Panc1 (cell line): ENCODE results near the gene FRK. TPM values are rescaled to one million over a fixed set of nuclear protein-coding genes. Genes with fewer than 3 reads are reported as not detected.

Experiments
- ATAC-seq: fragments of 200-7000 bp; cut with Tn5 transposase; 2 replicates; pipeline ENCODE4 v1.9.1; 2020; ENCODE audit warnings: mild to moderate bottlenecking, moderate library complexity
- BruUV-seq: library from RNA; stranded (reverse); fragments of 400-500 nt; replicated peaks from 2 replicates; lab custom pipeline; 2021; lab: Mats Ljungman, UMichigan
- CTCF ChIA-PET: fragments of 300-600 bp; sonication (Branson Sonifier 250); formaldehyde crosslinking; loops from one replicate; lab custom pipeline; 2022; ENCODE audit warnings: antibody characterized with exemption; lab: Charles Lee
- POLR2A ChIA-PET: fragments of 300-600 bp; sonication (Branson Sonifier 250); formaldehyde crosslinking; loops from one replicate; lab custom pipeline; 2022; ENCODE audit warnings: antibody characterized with exemption; lab: Charles Lee
- DNase-seq: peaks from one replicate; pipeline ENCODE4 v3.0.0-alpha.2; 2010; ENCODE audit warnings: low read depth, low spot score
- H3K27ac ChIP-seq: 2 replicates; pipeline ENCODE4 v1.5.1; 2011; ENCODE audit warnings: mild to moderate bottlenecking, low read length, inconsistent platforms
- H3K27me3 ChIP-seq: fragments of 200-500 bp; sonication (Bioruptor generic); 2 replicates; pipeline ENCODE4 v1.6.0; 2014; ENCODE audit warnings: low read length, inconsistent platforms; ENCODE audit not compliant: control insufficient read depth, insufficient read depth
- H3K36me3 ChIP-seq: fragments of 200-500 bp; sonication (Bioruptor generic); 2 replicates; pipeline ENCODE4 v1.5.1; 2014; ENCODE audit warnings: inconsistent platforms, mild to moderate bottlenecking, low read length, moderate library complexity; ENCODE audit not compliant: control insufficient read depth, insufficient read depth
- H3K4me1 ChIP-seq: 2 replicates; pipeline ENCODE4 v1.5.1; 2011; ENCODE audit warnings: inconsistent platforms, mild to moderate bottlenecking, low read length, moderate library complexity; ENCODE audit not compliant: control insufficient read depth, insufficient read depth
- H3K4me3 ChIP-seq, 2 experiments: 2 replicates each; pipeline ENCODE4 v1.5.1; 2011 to 2012; ENCODE audit warnings: low read depth in 2 of 2, low read length in 2 of 2, mild to moderate bottlenecking in 2 of 2, inconsistent platforms in 1 of 2, moderate library complexity in 1 of 2
- H3K9me3 ChIP-seq: fragments of 200-500 bp; sonication (Bioruptor generic); 2 replicates; pipeline ENCODE4 v1.5.1; 2014; ENCODE audit warnings: low read depth, mild to moderate bottlenecking, inconsistent platforms, low read length, moderate library complexity; ENCODE audit not compliant: control insufficient read depth, insufficient read depth
- CTCF ChIP-seq: fragments of 450-650 bp; IDR thresholded peaks from 2 replicates; pipeline ENCODE4 v1.5.1; 2017; ENCODE audit warnings: mild to moderate bottlenecking
- POLR2AphosphoS5 ChIP-seq: IDR thresholded peaks from 2 replicates; pipeline ENCODE4 v1.6.1; 2012; ENCODE audit warnings: mild to moderate bottlenecking, low read depth, low read length, moderate library complexity
- REST ChIP-seq, 2 experiments: IDR thresholded peaks; 2 replicates each; pipeline ENCODE4 v1.6.1; 2011 to 2012; ENCODE audit warnings: low read depth in 2 of 2, control low read depth in 1 of 2, low read length in 1 of 2, mild to moderate bottlenecking in 1 of 2, moderate library complexity in 1 of 2; ENCODE audit not compliant: insufficient read depth in 1 of 2
- SIN3A ChIP-seq: IDR thresholded peaks from 2 replicates; pipeline ENCODE4 v1.6.1; 2012; ENCODE audit warnings: low read depth, mild to moderate bottlenecking, low read length, moderate library complexity, borderline replicate concordance; ENCODE audit not compliant: insufficient read depth
- TCF7L2 ChIP-seq: IDR thresholded peaks from 2 replicates; pipeline ENCODE4 v1.6.1; 2011; ENCODE audit warnings: mild to moderate bottlenecking, low read depth, low read length, inconsistent platforms
- in situ Hi-C: cut with HindIII; loops from 2 replicates; pipeline ENCODE4 v1.10.0; 2016; ENCODE audit warnings: low sequenced_read_pairs, low pct_unique_long_range_greater_than_20kb
- intact Hi-C: fragments of 100-400 bp; cut with micrococcal nuclease; formaldehyde crosslinking; loops from one replicate; pipeline ENCODE4 v1.10.0; 2022; ENCODE audit not compliant: unreplicated experiment
- total RNA-seq: library from RNA; stranded (reverse); gene quantifications from one replicate; pipeline ENCODE4 v1.2.1, GENCODE V29; 2021; ENCODE audit not compliant: unreplicated experiment

FRK gene
- total RNA-seq, 1 experiment from 2014 or later, result 2.5 TPM

GRCh38 chr6:116101790-116102189 lies 41.1 kb upstream of the FRK start:
- in situ Hi-C loops, result no loop called here
- ChIA-PET POLR2A (no interaction called here), CTCF (no interaction called here)
- ATAC-seq (no peak), DNase-seq (no peak)
- TF ChIP-seq REST (IDR thresholded peaks at IDR 0.05; ENCODE audit: insufficient read depth in 1 of 2, low read depth in 2 of 2, low read length in 1 of 2) (no peak), CTCF (no peak), POLR2AphosphoS5 (no peak), SIN3A (no peak), TCF7L2 (no peak)
- Histone ChIP-seq H3K27me3 (no peaks in the 10 kb centered on the region; the same call in 1 of the 2 replicates), H3K27ac (peak overlapping the region; percentile 89), H3K36me3 (no peaks in the 10 kb centered on the region; the same call in 1 of the 2 replicates), H3K4me1 (peaks cover 18% of the 10 kb centered on the region), H3K4me3 (peak overlapping the region; percentile 79 to 88), H3K9me3 (peaks cover under 1% of the 10 kb centered on the region; the same call in 1 of the 2 replicates)
- no TSS peak for BruUV-seq
- intact Hi-C loops, result no loop called here

GRCh38 chr6:116101302-116101718 lies 40.6 kb upstream of the FRK start:
- Histone ChIP-seq H3K36me3 (no peaks in the 10 kb centered on the region; the same call in 1 of the 2 replicates), H3K27me3 (no peaks in the 10 kb centered on the region; the same call in 1 of the 2 replicates), H3K4me3 (peak overlapping the region; percentile 79 to 88), H3K27ac (peak overlapping the region; percentile 89), H3K9me3 (peaks cover 5% of the 10 kb centered on the region; the same call in 1 of the 2 replicates), H3K4me1 (peaks cover 18% of the 10 kb centered on the region)
- no TSS peak for BruUV-seq
- intact Hi-C loops (no loop called here), in situ Hi-C loops (no loop called here)
- POLR2A ChIA-PET, result interaction anchor here (0.6 kb wide), 1 partner anchor 11 kb away, joined by 4 read pairs; no protein-coding TSS in a partner anchor
- CTCF ChIA-PET, result no interaction called here
- no peak for ATAC-seq
- no peak for TF ChIP-seq SIN3A
- TF ChIP-seq TCF7L2, result no peak
- TF ChIP-seq POLR2AphosphoS5, result no peak
- no peak for TF ChIP-seq REST (IDR thresholded peaks at IDR 0.05; ENCODE audit: insufficient read depth in 1 of 2, low read depth in 2 of 2, low read length in 1 of 2)
- TF ChIP-seq CTCF, result no peak
- DNase-seq, result peak; percentile 33
